HG03521 (cell line): Measurements from ENCODE around the gene ACOT9.
A peak's percentile ranks its signal among the peaks of the same experiment; 100 is the strongest.
"Not testable (repeated sequence)": the region's sequence is repeated elsewhere in the genome, so short reads cannot be mapped to it uniquely, and the experiment has no call there.

ENCODE experiments used
- ATAC-seq: cut with Tn5 transposase; IDR thresholded peaks from one replicate; pipeline ENCODE4 v1.9.1; 2021; ENCODE audit warnings: mild to moderate bottlenecking, moderate library complexity; ENCODE audit not compliant: unreplicated experiment

Gene ACOT9

DNA sequence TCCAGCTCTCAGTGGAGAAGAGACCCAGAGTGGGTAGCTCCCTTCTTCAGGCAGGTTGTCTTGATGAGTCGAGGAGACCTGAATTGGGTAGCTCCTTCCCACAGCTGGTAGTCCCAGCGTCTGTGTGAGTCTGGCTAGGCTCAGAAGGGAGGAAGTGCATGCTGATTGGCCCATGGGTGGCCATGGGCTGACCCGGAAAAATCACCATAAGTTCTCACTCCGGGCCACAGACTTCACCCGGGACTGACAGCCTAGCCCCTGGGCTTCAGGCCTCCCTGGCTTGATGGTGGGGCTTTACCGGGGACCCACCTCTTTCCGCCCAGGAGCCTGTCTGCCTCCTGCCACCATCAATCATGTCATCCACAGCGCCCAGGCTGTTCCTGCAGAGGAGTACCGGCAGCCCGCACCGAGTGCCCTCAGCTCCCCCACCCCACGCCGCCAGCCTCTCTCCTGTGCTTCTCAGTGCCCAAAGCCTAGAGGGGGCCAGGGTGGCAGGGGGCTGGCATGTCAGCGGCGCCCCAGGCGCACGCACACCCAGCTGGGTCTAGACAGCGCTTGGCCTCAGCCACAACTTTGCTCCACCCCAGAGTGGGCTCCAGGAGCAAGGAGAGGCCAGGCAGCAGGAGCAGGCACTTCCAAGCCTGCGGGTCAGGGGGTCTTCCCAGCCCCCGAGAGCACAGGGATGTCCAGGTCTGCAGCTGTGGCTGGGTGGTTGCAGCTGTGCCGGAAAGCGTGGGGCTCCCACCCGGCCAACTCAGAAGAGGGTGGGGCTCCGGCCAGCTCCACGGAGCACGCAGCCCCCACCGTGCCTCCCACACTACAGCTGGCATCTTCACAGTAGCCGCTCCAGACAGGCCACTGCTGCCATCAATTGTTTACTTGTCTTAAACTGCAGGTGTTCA, 23.8 kb upstream of the ACOT9 start:
- ATAC-seq: no peak

GRCh38 chrX:23765868-23766267, 22.8 kb upstream of the ACOT9 start:
- ATAC-seq: no peak

GRCh38 chrX:23765449-23765848, 22.4 kb upstream of the ACOT9 start:
- ATAC-seq: no peak

GRCh38 chrX:23764188-23764984, 21.3 kb upstream of the ACOT9 start:
- ATAC-seq: no peak

- ATAC-seq: no peak
These were observed 16.7 kb upstream of the ACOT9 start for GRCh38 chrX:23759821-23760220.

DNA sequence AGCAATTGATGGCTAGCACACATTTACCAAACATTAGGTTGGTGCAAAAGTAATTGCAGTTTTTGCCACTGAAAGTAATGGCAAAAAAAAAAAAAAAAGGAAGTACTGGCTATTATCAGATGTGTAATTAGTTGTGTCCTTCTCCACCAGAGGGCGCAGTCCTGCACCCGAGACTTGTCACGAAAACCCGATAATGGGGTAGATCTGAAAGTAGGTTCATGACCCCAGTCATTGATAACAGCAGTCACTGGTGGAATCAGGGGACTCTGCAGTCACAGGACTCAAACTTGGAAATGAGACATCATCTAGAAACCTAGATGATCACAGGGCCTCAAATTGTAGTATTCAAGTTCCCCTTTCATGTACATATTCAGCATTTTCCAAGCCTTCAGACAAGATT, 13.1 kb upstream of the ACOT9 start:
- ATAC-seq: peak; percentile 51

DNA sequence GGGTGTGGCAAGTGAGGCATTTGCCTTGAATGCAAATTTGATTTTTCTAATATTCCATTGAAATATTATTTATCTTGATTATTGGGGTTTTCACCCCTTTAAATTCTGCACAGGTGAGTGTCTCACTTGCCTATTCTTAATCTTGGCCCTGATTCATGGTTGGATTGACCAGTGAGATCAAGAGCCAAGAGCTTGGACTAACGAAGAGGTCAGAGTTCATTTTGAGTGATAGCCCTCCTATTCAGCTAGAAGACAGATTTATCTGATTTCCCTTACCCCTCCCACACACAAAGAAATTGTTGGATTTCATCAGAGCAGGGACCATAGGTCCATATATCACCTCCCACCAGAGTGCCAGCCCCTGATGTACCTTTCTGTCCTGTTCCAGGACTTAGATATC, 11.6 kb upstream of the ACOT9 start:
- ATAC-seq: no peak

DNA sequence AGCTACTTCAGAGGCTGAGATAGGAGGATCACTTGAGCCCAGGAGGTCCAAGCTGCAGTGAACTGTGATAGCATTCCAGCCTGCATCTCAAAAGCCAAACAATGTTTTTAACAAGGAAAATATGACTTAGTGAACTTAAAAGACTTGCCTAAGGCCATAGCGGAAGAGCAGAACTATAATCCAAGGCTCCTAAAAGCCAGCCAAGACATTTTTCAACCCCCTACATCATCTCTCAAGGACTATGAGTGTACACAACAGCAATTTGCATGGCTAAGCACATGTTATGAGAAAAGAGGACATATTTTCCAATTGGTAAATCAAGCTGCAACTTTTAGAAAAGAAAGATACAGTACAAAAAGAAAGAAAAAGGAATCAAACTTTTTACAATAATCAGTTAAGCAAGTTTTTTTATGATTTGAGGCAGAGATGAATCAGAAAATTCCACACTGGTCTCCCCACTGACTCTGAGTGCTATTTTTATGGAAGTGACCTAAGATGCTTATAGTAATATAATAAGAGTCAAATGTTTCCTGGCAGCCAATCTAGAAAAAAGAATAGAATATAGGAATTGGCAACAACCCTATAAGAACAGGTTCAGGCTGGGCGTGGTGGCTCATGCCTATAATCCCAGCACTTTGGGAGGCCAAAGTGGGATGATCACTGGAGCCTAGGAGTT, 9.8 kb upstream of the ACOT9 start:
- no peak for ATAC-seq

DNA sequence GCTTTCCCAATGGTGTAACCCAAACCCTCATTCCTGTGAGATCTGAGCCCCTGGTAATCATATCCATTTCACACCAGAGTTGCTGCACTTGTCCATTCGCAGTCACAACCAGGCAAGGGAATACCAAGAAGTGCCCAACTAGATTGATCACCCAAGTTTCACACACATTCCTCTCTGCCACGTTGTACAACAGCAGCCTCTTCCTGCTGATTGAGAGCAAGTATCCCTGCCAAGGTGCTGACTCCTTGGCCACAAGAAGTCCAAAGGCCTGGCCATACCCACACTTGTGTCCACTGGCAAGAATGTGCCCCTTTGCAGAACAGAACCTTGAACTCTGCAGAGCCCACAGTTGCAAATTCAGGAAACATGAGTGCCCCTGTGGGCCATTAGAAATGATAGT, 6.5 kb upstream of the ACOT9 start:
- ATAC-seq: no peak

DNA sequence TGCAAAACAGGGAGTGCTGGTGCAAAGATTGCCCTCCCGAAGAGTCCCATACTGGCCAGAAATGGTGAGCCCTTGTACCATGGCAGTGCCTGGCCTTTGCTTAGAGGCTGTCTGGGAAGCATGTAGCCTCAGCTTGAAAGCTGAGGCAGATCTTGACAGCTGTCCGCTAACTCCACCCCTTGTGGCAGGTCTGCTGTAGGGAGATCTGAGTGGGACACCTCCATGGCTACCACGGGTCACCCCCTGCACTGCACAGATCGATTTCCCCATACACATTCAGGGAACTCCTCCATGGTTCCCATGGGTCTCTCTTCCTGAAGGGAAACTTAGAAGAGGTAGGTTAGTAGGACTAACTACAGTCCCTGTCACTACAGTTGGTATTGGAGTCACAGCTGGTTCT, 6.1 kb upstream of the ACOT9 start:
- no peak for ATAC-seq

DNA sequence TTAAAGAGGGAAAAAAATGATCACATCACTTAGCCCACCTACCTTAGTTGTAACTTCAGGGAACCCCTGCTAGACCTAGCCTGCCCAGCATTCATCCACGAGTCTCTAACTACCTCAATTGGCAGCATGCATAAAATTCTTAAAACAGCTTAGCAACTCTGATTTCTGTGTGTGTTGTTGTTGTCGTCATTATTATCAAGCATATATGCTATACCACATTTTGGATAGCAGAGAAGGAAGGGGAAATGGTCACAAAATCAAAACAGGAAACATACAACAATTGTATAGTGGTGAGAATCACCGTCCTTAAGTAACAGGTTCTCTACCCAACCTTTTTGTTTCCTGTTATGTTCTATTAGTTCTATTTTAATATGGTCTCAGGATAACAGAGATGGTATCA, 2.7 kb upstream of the ACOT9 start:
- ATAC-seq: no peak

DNA sequence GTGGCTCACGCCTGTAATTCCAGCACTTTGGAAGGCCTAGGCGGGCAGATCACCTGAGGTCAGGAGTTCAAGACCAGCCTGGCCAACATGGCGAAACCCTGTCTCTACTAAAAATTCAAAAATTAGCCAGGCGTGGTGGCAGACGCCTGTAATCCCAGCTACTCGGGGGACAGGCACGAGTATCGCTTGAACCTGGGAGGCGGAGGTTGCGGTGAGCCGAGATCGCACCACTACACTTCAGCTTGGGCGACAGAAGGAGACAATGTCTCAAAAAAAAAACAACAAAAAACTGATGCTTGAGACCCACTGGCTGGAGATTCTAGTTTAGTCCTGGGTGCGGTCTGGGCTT, 521 bp upstream of the ACOT9 start:
- not testable (repeated sequence) for ATAC-seq

GRCh38 chrX:23742174-23742696, 841 bp downstream of the ACOT9 start:
- ATAC-seq: no peak

- ATAC-seq: no peak
These were observed 5.7 kb downstream of the ACOT9 start for GRCh38 chrX:23737413-23737812.

GRCh38 chrX:23736030-23736429, 7.0 kb downstream of the ACOT9 start:
- no peak for ATAC-seq

GRCh38 chrX:23732704-23733103, 10.4 kb downstream of the ACOT9 start:
- peak; percentile 85 for ATAC-seq

DNA sequence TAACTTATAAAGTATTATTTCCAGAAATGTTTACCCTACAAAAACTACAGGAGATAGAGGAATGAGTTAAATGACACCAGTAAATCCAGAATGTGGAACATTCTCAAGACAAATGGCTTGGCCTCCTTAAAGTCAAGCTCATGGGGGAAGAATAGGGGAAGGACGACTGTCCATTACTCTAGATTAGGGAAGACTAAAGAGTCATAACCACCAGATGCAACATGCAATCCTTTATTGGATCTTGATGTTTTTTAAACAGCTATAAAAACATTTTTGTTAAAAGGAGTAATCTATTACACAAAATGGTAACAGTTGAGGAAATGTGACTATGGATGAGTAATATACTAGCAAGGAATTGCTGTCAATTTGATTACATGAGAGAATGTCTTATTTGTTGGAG, 11.1 kb downstream of the ACOT9 start:
- no peak for ATAC-seq

- no peak for ATAC-seq
These were observed 13.9 kb downstream of the ACOT9 start for GRCh38 chrX:23729214-23729613.

DNA sequence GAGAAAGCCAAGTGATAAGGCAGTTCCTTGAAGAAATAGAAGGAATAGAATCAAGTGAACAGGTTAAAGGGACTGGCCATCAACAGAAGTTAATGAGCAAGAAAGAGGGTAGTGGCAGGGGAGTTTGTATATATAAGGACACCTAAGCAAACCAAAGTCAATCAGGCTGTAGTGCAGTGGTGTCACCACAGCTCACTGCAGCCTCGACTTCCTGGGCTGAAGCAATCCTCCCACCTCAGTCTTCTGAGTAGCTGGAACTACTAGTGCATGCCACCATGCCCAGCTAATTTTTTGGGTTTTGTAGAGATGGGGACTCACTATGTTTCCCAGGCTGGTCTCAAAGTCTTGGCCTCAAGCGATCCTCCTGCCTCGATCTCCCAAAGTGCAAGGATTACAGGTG, 15.9 kb downstream of the ACOT9 start:
- ATAC-seq: no peak

GRCh38 chrX:23726191-23726590, 16.9 kb downstream of the ACOT9 start:
- ATAC-seq: no peak

DNA sequence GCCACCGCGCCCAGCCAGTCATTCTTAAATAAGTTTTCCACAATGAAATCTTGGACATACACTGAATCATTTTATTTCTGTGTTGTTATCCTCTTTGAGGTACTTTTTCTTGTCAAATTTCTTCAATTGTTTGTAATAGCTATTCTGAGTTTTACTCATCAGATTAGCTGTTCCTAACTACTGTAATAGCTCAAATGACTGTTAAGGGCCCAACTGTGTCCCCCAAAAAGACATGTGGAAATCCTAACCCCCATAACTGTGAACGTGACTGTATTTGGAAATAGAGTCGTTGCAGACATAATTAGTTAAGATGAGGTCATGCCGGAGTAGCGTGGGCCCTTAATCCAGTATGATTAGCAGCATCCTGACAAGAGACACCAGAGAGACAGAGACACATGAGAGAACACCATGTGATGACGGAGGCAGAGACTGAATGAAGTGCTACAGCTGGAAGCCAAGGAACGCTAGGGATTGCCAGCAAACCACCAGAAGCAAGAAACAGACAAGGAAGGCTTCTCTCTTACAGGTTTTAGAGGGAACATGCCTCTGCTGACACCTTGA, 22.9 kb downstream of the ACOT9 start:
- ATAC-seq: no peak
